Fibroblast of peridontal ligament (primary cell): Measurements from ENCODE around the gene NUAK1.

Experiments
- DNase-seq: peaks from one replicate; pipeline ENCODE4 v3.0.0-alpha.2; 2010; ENCODE audit errors: extremely low read depth

NUAK1 gene

DNA sequence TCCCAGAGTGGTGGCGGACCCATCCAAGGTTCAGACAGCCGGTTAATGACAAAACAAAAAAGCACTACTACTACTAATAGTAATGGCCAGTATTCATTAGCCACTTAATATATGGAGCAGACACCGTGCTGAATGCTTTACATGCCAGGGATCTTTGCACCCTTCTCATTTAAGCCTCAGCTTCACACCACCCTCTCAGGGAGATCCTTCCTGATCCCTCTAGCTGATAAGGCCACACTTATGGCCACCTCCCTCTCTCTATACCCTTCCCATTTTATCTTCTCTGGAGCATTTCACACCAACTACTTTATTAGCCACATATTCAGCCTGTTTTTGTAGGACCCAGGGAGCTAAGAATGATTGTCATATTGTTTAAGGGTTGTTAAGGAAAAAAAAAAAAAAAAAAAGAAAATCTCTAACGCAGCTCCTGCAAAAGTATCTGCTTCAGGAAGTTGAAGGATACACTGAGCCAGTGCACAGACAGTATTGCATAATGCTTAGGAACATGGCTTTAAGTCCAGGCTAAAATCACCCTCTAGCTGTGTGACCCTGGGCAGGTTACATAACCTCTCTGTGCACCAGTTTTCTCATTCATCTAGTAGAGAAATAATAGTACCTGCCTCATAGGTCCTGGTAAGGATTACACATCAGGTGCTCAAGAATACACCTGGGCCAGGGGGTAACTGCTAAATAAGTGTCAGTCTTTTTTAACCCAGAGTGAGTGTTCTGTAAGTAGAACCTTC lies 29.4 kb downstream of the NUAK1 start:
- no peak for DNase-seq

DNA sequence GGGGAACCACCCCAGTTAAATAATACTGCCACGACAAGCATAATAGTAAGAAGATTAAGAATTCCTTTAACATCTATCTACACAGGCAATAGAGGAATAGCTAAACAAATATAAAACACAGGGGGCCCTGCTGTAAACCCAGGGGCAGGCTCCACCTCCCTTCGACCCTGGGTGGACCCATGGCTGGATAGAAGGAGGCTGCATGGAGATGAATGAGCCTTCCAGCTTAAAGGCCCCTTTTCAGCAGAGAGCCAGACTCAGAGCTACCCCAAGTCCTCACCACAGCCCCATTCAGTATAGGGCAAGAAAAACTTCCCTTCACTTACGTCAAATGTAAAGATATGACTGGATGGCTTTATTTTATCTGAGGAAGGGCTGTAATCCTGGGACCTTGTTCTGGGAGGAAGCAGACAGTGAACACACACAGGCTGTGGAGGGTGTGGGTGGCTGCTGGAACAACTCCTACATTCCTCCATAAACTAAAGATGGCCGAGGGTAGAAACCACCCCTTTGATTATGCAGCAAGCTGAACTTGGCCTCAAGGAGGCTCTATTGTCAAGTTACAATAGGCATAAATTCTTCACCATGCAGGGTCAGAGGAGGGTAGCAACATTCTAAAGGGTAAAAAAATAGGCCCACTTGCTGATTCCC lies 30.4 kb downstream of the NUAK1 start:
- peak; percentile 54 for DNase-seq

DNA sequence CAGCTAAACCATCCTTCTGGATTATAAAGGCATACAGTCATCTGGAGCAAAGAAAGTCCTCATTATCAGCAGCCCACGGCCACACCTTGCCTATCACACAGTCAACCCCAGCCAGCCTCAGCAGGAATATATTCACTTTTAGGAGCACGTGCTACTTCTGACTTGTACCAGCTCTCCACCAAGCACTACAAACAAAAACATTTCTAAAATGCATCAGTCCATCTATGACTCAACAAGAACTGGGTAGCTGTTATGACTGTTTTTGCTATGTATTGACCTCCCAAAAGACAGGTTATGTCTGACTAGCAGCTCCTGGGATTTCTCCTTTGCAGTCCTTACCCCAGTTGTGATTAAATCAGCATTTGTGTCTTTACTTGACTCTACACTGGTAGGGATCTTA lies 31.2 kb downstream of the NUAK1 start:
- DNase-seq = no peak

DNA sequence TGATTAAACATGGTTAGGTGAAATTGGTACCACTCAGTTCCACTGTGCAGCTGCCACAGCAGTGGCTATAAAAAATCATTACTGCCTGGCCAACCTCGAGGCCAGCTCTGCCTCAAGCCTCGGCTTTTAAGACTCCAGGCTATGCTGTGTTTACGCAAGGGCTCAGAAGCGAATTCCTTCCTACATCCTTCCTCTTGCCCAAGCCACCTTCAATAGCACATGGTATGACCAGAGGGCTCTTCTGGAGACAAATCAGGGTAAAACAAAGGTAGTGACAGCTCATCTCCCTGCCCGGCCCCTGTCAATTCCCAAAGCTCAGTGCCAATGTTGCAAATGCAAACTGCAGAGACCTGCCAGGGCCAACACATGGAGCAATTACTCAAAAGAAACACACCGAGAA lies 31.9 kb downstream of the NUAK1 start:
- DNase-seq = no peak

DNA sequence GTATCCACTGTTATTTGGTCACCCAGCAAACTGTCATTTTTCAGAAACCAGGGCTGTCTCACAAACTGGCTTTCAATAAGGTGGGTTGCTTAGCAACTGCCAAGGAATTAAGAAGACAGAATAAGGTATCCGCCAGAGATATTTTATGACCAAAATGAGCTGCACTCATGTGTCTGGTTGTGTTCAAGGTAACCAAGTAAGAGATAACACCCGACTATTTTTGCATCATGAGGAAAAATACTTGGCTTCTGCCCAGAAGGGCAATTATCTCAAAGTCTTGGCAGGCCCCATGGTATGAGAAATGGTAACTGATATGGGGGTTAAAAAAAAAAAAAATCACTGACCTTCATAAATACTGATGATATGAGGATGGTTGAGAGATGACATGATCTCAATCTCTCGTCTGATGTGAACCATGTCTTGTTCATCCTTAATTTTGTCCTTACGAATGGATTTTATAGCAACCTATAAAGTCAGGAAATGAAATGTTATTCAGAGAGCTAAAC lies 32.6 kb downstream of the NUAK1 start:
- no peak for DNase-seq

DNA sequence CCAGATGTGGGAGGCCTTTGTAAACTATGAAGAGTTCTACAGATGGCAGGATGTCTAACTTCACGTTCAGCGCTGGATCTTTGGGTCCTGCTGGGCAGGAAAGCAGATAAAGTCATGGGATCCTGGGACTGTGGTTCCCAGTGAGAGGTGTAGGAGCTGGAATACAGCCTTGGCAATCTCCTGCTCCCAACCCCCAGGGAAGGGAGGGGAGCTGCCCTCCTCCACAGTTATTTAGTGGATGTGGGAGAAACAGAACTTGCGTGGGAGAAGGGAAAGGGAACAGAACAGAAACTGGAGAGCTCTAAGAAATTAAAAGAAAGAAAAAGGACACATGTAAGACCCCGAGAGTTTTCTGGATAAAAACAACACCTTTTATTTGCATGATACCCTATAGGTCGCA lies 37.0 kb downstream of the NUAK1 start:
- no peak for DNase-seq

DNA sequence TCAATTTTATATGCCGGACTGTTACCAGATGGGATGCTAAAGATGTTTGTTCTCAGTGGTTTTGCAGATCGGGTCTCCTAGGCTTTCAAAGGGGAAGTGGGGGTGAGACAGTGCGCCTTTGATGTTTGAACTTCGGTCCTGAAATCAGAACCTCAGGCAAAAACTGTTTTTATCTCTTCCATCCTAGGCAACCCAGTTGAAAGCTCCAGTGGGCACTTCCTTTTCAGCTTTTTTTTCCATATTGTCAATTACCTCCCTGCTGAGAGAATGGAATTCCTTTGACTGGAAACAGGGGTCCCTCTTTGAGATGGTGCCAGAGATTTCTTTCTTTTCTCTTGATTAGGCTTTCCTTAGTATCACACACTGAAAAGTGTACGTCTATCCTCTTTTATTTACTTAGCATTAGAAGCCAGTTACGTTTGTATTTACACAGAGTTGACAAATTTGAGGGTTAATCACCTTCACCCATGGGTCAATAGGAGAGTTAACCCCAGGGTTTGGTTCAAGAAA lies 40.0 kb downstream of the NUAK1 start:
- DNase-seq = no peak

DNA sequence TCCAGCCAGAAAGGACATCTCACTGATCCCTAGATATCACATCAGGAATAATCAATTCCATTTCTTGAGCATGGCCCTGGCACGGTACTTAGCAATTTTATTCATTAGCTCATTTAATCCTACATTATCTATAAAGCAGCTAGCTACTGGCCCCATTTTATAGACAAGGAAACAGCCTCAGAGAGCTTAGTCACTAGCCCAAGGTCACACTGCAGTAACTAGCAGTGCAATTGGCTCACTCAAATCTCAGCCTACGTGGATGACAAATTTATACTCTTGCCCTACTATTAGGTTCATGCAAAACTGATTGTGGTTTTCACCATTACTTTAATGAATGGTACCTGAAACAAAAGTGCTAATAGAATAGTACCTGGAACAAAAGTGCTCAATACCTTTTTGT lies 41.7 kb downstream of the NUAK1 start:
- DNase-seq = no peak

DNA sequence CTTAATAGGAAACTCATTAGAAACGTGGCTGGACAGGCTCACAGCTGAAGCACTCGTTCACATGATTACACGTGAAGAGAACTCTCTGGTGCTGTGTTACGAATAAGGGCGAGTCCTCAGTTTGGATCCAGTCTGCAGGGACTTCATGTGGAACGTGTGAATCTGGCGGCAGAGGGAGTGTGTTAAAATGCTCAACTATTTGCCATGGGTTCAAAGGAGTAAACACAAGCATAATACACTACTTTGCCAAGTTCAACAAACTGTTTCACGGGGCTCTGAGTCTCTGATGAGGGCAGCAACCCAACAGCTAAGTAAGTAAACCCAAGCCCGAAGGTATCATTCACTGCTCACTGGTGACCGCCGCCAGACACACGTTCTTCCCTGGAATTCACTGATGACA lies 42.4 kb downstream of the NUAK1 start:
- no peak for DNase-seq

DNA sequence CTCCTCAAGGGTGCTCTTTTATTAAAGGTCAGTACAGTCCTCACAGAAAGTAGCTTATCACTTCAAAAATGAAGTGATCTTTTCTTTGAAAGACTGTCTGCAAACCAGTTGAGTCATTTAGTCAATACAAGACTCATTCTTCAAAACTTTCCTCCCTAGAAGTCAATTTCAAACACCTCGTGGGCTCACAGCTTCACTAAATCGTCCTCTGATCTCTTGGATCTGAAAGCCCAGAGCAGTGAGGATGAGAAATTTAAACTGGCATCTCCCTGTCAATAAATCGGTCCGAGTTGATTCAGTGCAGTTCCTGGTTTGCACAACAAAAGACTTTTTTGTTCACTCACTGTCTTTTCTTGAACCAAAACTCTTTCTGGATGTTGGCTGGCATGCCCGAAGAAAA lies 44.5 kb downstream of the NUAK1 start:
- DNase-seq = no peak

DNA sequence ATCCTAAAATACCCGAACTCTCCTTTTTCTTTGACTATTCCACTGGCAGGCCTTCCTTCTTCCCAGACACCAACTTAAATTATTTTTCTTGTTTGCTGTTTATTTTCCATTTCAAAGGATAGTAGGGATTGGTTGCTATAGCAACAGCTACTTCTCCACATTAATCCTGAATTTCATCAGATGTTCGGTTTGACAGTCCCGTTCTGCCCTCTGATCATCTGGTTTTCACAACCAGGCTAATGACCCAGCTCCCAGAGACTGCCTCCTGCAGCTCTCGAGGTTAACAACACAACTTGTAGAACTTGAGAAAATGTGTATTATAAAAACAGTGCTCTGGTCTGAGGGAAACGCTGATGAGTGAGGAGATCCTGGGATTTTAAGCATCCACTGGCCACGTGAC lies 45.5 kb downstream of the NUAK1 start:
- DNase-seq = no peak

DNA sequence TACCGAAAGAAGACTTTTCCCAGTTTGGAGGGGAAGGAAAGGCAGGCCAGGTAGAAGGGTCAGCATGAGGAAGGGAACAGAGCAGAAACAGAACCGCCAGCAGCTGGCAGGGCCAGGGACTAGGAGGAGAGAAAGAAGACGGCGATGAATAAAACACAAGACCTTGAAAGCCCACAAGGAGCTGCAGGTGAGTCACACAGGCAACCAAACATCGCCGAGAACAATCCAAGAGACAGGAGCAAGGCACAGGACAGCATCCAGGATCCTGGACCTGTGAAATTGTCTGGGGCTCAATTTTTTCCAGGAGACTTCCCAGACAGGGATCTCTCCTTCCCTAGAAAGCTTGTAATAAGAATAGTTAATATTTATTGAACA lies 47.3 kb downstream of the NUAK1 start:
- DNase-seq = no peak

DNA sequence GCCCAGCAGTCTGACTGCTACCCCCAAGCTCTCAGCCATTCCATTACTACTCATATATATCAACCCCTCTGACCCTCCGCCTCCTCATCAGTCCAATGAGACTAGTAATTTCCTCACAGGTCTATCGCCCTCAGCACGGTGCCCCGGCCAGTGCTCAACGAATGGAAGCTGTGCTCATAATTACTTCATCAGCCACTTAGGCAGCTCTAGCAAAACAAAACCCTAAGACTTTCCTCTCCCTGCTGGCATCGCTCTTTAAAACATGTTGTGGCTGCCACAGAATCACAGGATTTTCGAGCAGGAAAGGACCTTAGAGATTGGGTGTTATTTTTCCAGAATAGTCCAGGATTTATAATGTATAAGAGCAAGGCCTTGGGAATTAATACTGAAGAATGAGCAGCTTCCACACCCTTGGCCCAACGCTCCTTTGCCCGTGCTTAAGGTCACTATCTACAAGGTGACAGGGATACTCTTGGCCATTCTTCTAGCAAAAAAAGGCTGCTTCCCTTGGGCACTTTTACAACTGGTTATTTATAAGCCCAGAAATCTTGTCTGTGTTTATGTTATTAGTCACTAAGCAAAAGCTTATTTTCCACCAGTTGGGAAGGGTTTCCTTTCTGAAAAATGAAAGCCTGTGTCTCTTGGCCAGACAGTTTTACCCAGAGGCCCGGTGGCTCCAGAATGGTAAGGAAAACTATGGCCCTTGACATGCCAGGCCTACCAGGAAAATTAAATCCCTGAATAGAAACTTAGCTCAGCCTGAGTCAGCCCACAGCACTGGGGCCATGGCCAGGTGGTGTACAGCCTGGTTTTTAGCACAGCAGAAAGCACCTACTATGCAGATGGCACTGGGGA lies 47.9 kb downstream of the NUAK1 start:
- peak; percentile 77 for DNase-seq

DNA sequence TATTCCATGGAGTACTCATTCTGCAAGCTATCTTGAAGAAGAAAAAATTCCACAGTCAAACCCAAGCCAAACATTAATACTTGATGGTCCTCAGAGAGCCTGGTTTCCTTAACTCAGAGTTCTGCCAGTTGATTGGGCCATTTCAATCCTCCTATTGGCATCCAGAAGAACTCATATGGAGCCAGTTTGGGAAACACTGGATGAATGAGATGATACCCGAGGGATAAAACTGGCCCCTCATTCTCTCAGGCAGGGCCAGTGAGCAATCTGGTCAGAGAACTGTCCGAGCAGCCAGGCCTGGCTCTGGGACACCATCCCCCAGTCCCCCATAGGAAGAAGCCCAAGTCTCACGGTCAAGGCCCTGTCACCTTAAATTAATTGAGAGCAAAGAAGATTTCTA lies 48.8 kb downstream of the NUAK1 start:
- peak; percentile 63 for DNase-seq

DNA sequence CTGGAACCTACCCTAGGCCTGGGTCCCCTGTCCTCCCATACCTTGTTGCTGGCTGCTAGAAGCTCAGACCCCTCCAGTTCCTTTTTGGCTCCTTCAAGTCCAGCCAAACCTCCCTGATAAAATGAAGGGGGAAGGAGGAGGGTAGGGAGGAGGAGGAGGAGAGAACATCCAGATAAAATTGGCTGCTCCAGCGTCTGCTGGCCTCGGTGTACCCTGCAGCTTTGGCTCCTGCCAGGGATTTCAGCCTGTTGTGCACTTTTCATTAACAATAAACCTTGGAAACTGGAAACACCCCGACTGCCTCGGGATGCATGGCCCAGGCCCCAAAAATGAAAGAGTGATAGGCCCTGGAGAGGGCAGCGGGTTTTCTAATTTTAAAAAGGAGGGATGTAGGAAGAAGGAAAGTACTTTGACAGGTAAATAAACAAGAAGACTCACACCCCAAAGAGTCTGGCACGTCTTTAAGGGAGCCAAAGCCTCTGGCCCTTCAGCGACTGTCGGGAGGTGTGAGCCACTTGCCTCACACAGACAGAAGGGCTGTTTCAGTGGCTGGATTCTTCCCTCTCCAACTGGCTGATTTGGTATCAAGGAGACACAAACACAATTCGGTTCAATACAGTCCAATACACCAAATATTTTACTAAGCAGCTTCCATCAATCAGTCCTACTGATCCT lies 49.8 kb downstream of the NUAK1 start:
- DNase-seq = no peak

DNA sequence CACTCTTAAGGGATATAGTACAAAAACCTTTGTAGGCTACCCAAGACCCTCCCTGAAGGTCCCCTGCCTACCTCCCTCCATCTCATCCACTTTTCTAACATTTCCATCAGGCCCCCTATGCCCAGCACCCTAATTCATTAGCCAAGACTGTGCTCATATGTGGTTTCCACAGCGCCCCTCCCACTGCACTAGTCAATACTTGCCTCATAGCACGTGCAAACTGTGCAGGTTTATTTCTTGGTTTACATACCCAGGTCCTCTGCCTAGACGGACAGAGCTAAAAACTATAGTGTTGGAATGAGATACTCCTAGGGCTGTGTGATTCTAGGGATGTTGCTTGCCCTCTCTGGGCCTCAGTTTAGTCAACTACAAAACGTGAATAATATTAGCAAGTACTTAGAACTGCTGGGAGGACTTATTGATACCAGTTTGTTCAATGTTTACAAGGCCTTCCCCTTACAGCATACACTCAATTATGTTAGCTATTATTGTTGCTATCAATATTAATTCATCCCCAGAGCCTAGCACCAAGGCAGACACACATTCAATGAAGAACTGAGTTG lies 50.4 kb downstream of the NUAK1 start:
- no peak for DNase-seq

DNA sequence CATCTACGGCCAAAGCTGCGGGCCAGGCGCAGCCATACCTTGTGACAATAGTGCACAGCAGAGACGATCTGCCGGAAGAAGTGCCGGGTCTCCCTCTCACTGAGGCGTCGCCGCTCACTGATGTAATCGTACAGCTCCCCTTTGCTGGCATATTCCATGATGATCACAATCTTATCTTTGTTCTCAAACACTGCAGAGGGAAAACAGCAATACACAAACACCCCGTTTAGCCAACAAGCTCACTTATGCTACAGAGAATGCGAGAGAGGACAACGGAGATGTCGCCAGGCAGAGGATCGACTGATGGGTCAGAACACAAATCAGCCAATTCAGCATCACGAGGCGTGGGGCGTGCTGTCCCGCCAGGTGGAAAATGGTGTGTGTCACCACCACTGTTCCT lies 52.1 kb downstream of the NUAK1 start:
- no peak for DNase-seq

DNA sequence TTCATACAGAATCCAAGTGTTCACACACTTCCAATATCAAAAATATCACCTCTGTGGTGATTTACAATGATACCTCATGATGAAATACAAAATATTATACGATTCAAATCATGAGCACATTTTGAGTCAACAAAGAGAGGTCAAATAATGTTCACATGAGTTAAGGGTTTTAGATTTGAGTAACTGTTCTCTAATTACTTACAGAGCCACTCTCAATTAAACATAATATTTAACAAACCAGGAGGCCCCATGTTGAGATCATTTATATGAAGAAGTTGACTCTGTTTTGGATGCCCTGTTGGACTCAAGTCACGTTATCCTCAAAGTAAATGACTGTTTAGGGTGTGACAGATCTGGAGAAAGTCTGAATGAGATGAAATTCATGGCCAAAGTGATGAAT lies 53.5 kb downstream of the NUAK1 start:
- DNase-seq = no peak

DNA sequence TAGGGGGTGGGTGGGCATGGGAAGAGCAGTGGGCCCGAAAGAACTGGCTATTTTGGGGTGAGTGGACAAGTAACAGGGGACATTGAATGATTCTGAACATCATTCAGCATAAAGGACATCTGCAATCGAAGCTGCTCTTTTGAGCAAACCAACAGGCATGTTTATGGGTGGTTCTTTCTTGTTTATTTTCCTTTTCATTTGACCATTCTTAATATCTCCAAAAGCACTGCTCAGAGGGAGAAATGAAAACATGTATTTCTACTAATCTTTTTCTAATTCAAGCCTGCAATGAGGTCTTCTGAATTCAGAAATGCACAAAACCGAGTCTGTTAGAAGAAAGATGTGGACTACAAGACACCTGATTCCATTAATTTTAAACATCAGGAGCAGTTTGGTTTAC lies 54.0 kb downstream of the NUAK1 start:
- DNase-seq = no peak

DNA sequence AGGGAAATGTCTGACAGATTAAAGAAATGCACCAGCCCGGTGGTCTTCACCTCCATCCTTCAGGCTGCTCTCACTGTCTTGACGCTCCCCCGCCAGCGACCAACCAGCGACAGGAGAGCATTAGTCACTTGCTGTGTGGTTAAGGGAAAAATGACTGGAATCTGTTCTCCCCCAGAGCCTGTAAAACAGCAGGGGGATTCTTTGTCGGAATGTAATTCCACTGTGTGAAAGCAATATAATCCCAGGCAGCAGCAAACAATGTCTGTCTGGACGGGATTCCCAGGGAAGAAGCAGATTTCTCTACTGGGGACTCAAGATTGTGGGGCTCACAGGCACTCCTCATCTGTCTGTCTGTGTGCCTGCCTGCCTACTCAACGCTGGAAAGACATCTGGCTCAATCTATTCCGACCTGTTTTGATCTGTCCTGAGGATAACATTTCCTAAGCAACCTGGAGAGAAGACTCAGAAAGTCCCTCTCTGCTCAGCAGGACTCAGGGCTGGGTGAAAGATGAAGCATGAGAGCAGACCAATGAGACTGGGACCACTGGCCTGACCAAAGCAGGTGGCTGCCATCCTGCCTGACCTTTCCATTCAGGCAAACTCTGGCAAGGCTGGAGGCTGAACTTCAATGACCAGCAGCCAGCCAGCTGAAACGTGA lies 54.6 kb downstream of the NUAK1 start:
- peak; percentile 74 for DNase-seq
